ENCODE measurements around the gene SLC35B3. TPM values are rescaled to one million over a fixed set of nuclear protein-coding genes. Genes with fewer than 3 reads are reported as not detected.
"Not testable (repeated sequence)": the region's sequence is repeated elsewhere in the genome, so short reads cannot be mapped to it uniquely, and the experiment has no call there.

SLC35B3 gene
- total RNA-seq, 1 donor from 2014 or later = 19.2 TPM

- Histone ChIP-seq H3K4me3 (peak overlapping the region; percentile 81), H3K36me3 (no peaks in the 10 kb centered on the region), H3K4me1 (peaks cover 23% of the 10 kb centered on the region), H3K27me3 (ENCODE audit: low read depth) (no peaks in the 10 kb centered on the region), H3K27ac (peak overlapping the region; percentile 89), H3K9me3 (no peaks in the 10 kb centered on the region)
- intact Hi-C loops (cut with DNase I) = no loop called here
- ATAC-seq (no peak), DNase-seq (no peak)
- no peak for TF ChIP-seq CTCF (IDR thresholded peaks at IDR 0.05)
These were observed 635 bp downstream of the SLC35B3 start for GRCh38 chr6:8434727-8435092.

GRCh38 chr6:8432614-8433013, 2.7 kb downstream of the SLC35B3 start:
- no peaks in the 10 kb centered on the region for H3K9me3 ChIP-seq
- H3K4me1 ChIP-seq = peaks cover 23% of the 10 kb centered on the region
- intact Hi-C loops (cut with DNase I) = no loop called here
- TF ChIP-seq CTCF (IDR thresholded peaks at IDR 0.05) = no peak
- ATAC-seq (no peak), DNase-seq (no peak)
- no peak overlapping the region for H3K4me3 ChIP-seq
- peaks cover 12% of the 10 kb centered on the region for H3K36me3 ChIP-seq
- H3K27me3 ChIP-seq (ENCODE audit: low read depth) = no peaks in the 10 kb centered on the region
- no peak overlapping the region for H3K27ac ChIP-seq

- Histone ChIP-seq H3K36me3 (peaks cover 38% of the 10 kb centered on the region), H3K9me3 (no peaks in the 10 kb centered on the region), H3K4me1 (peaks cover 23% of the 10 kb centered on the region), H3K27me3 (ENCODE audit: low read depth) (no peaks in the 10 kb centered on the region), H3K27ac (no peak overlapping the region), H3K4me3 (no peak overlapping the region)
- intact Hi-C loops (cut with DNase I) = no loop called here
- TF ChIP-seq CTCF (IDR thresholded peaks at IDR 0.05) = no peak
- no peak for DNase-seq
- no peak for ATAC-seq
These were observed 5.5 kb downstream of the SLC35B3 start for GRCh38 chr6:8429821-8430220.

- intact Hi-C loops (cut with DNase I); ATAC-seq: not testable (repeated sequence)
These were observed 8.8 kb downstream of the SLC35B3 start for GRCh38 chr6:8426544-8426943.

GRCh38 chr6:8420031-8420588, 15.2 kb downstream of the SLC35B3 start:
- no peak for TF ChIP-seq CTCF (IDR thresholded peaks at IDR 0.05)
- DNase-seq (no peak), ATAC-seq (no peak)
- Histone ChIP-seq H3K27me3 (ENCODE audit: low read depth) (no peaks in the 10 kb centered on the region), H3K36me3 (peaks cover 64% of the 10 kb centered on the region), H3K27ac (no peak overlapping the region), H3K9me3 (no peaks in the 10 kb centered on the region), H3K4me1 (no peaks in the 10 kb centered on the region), H3K4me3 (no peak overlapping the region)
- intact Hi-C loops (cut with DNase I) = no loop called here

More at GRCh38 chr6:8426544-8426943, 8.8 kb downstream of the SLC35B3 start:
- not testable (repeated sequence) for H3K4me1 ChIP-seq; H3K27ac ChIP-seq; DNase-seq; H3K9me3 ChIP-seq; H3K27me3 ChIP-seq (ENCODE audit: low read depth); H3K4me3 ChIP-seq
- peaks cover 59% of the 10 kb centered on the region for H3K36me3 ChIP-seq

GRCh38 chr6:8415913-8416312, 19.4 kb downstream of the SLC35B3 start:
- Histone ChIP-seq H3K4me3 (no peak overlapping the region), H3K27me3 (ENCODE audit: low read depth) (no peaks in the 10 kb centered on the region), H3K36me3 (peaks cover 81% of the 10 kb centered on the region), H3K9me3 (no peaks in the 10 kb centered on the region), H3K4me1 (no peaks in the 10 kb centered on the region), H3K27ac (no peak overlapping the region)
- ATAC-seq (no peak), DNase-seq (no peak)
- no peak for TF ChIP-seq CTCF (IDR thresholded peaks at IDR 0.05)
- intact Hi-C loops (cut with DNase I) = no loop called here

All from lower lobe of right lung (tissue), 2 donors.